Measurements from ENCODE around the gene TNRC6B. TPM values are rescaled to one million over a fixed set of nuclear protein-coding genes. Genes with fewer than 3 reads are reported as not detected.

Gene TNRC6B
- total RNA-seq, 1 donor from 2014 or later = 29.3 TPM

DNA sequence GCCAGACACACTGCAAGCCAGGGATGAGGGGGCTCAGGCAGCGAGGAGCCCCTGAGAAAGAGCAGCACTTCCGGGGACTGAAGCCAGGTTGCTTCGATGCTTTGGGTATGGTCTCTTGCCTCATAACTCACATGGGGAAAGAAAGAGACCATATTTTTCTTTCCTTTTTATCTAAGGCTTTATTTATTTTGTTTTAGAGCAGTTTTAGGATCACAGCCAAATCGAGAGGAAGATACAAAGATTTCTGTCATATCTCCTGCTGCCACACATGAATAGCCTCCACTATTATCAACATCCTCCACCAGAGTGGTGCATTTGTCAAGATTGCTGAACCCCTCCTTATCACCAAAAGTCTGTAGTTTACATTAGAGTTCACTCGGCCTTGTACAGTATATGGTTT is 144.3 kb downstream of the TNRC6B start:
- DNase-seq (ENCODE audit: low spot score in 2 of 2) (no peak), FAIRE-seq (no peak)

DNA sequence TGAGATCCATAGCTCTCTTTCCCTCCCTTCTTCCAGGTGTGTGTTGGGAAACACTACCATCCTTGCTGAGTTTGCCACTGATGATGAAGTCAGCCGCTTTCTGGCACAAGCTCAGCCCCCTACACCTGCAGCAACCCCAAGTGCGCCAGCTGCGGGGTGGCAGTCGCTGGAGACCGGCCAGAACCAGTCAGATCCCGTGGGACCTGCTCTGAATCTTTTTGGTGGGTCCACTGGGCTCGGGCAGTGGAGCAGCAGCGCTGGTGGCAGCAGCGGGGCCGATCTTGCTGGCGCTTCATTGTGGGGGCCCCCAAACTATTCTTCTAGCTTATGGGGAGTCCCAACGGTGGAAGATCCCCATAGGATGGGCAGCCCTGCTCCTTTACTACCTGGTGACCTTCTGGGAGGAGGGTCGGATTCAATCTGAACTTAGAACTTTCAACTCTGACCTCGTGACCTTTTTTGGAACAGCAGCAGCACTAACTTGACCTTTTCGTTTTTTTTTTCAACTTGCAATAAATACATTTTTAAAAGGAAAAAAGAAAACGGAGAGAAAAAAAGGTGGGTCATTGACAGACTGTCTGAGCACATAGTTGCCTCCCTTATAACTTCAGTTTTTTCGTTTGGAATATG is 145.2 kb downstream of the TNRC6B start:
- FAIRE-seq = no peak
- no peak for DNase-seq (ENCODE audit: low spot score in 2 of 2)

DNA sequence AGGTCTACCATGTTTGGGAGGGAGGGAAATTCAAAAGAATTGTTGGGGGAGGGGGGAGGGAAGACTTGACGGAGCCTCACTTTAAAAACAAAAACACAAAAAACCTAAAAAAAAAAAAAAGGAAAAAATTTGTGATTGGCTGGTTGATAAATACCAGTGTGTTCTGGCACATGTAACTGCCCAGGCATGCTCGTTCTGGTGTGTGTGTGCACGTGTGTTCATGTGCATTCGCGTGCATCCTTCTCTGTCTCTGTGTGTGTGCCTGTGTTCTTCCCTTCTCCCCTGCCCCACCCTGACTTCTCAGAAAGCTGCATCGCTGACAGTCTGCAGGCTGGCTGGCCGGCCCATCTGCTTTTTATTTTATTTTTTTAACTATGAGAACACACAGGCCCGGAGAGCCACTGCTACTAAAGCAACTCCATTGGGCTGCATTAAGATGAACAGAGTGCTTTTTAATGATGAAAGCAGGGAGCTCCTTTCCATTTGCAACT is 146.0 kb downstream of the TNRC6B start:
- DNase-seq (ENCODE audit: low spot score in 2 of 2) = no peak
- FAIRE-seq = no peak

DNA sequence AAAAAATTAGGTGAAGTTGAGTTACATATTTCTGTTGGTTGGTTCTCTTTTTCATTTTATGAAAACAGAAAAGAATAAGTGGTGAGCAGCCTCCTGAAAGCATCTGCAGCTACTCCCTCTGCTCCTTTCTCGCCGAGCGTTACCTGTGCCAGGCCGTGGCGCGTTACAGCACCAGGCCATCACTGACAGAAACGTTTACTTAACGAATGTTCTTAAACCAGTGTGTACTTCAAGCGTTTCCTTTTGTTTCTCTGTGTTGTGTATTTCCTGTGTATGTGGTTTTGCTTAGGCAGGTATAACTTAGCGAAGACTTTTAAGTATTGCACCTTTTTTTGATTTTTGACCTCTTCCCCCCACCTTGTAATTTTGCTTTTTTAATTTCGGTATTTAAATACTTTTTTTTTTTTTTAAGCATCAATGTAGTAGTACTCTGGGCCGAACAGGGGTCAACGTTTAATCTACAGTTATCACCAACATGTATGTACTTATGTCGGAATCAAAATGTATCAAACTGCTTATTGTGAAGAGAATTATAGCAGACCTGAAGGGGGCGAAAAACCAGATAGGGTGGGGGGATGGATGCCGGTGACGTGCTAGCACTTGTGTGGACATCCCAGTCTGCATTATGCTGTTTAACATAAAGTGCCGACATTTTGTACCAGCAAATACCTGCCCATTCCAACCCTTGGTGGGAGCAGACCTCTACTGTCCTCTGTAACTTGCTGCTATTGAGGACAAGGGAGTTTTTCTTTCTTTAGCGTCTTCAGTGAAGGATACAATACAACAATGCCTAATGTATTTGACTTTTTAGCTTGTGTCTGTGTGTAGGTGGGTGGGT is 147.0 kb downstream of the TNRC6B start:
- no peak for DNase-seq (ENCODE audit: low spot score in 2 of 2)

DNA sequence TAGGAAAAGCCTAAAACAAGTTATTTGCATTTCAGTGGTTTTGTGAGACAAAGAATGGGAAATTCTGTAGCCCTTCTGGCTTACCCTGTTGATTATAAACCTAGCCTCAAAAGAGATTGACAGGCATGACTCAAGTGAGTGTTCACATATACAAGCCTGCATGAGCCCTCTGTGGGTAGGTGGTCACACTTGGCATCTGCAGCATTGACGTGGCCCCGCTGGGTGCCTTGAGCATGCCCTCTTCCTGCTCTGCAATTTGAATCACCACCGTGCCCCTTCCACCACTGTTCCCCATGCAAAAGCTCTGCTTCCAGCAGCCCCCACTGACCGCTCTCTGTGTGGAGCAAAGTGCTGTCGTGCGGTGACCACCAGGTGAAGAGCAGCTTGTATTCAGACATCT is 147.6 kb downstream of the TNRC6B start:
- DNase-seq (ENCODE audit: low spot score in 2 of 2) (no peak), FAIRE-seq (no peak)

More for the DNA sequence above, 147.0 kb downstream of the TNRC6B start:
- no peak for FAIRE-seq

DNA sequence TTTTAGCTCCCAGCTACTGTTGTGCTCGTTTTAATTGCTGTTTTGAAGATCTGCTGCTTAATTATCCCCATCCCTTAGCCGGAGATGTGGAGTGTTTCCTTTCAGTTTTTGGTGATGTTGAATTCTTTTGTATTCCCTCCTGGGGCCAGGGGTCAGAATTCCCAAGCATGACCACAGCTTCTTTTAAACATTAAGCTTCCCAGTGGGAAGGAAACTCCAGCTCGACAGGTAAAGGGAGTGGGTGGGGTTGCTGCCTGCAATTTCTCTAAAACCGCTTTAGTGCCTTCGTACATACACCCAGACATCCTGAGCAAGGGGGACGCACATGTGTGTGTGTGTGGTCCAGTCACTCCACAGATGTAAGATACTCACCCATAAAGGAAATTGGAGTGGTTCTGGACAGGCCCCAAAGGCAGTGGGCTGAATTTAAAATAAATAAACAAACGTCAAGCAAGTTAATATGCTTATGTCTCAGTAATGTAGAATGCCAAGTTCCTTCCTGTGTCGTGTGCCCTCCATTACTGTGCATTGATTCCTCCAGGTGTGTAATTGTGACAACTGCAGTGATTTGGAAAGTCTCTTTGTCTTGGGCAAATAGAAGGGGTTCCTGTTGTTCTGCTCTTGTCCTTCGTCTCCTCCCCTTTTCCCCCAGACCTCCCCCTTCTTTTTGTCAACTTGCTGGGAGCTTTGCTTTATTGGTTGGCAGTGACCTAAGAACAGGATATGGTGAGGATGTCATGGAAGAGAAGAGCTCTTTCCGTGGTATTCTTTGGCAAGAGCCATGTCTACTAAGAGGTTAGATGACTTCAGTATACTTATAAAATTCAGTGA is 149.4 kb downstream of the TNRC6B start:
- DNase-seq (ENCODE audit: low spot score in 2 of 2) (no peak), FAIRE-seq (no peak)

DNA sequence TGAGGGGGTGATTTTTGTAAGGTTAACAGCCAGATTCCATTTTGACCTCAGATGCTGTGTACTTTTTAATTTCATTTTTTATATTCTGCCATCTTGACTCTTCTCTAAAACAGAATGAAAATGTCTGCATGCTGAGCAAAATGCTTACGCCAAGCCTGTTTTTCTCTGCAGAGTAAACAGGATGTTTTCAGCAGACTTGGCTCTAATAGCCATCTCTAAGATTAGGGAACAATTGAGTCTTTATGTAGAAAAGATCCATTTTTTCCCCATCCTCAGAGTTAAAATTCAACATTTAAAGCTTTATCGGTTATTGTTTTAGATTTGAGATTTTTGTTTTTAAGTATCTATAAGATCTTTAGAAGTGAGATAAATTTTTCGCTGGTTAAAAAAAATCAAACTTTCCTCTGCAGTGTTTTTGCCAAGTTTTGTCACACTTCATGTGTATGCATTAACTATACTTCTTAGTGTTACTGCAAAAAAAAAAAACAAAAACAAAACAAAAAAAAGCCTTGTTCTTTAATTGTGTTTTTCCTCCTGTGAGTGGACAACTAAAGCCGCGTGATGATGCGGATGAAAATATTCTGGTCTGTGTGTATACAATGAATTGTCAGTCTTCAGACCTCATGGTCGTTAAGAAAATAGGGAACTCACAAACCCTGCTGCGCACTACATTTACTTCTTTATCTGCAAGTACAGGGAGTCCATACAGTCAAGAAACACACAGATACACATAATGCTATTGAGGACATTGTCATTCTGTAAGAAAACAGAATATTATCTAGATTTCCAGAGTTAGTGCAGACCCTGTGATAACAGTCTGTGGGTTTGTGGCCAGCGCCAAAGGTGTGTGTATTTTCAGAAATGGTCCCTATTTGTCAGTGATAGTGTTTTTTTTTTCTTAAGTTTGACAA is 151.1 kb downstream of the TNRC6B start:
- FAIRE-seq (no peak), DNase-seq (ENCODE audit: low spot score in 2 of 2) (no peak)

DNA sequence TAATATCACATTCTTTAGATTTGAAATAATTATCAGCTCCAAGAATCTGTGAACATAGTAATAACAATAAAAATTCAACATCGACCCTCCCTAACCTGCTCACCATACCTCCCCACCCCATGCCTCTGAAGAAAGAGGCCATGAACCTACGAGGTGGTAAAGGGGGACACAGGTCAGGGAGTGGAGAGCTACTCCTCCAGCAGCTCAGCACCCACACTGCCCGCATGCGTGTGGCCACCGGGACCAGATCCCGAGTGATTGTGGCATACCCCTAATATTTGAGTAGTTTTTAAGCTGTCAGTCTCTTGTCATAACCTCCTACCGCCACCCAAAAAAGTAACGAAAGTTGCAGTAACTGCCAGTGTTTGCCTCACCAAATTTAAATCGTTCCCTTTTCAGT is 151.7 kb downstream of the TNRC6B start:
- DNase-seq (ENCODE audit: low spot score in 2 of 2) (no peak), FAIRE-seq (no peak)

DNA sequence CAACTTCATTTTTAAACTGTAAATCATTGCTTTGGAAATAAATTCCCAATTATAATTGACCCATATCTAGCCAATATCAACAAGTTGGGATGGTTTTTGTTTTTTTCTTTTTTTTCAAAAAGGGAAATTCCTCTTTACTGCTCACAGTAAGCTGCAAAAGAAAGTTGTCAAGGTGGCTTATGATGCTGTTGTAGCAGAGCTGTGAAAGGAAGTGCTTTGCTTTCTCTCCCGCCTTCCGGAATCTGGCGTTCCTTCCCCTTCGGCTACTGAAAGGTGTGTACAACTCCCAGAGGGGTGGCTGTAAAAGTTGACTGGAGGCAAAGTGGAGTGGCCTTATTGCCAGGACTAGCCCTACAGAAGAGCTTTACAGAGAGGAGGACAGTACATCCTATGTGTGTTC is 152.4 kb downstream of the TNRC6B start:
- DNase-seq (ENCODE audit: low spot score in 2 of 2) = no peak
- no peak for FAIRE-seq

DNA sequence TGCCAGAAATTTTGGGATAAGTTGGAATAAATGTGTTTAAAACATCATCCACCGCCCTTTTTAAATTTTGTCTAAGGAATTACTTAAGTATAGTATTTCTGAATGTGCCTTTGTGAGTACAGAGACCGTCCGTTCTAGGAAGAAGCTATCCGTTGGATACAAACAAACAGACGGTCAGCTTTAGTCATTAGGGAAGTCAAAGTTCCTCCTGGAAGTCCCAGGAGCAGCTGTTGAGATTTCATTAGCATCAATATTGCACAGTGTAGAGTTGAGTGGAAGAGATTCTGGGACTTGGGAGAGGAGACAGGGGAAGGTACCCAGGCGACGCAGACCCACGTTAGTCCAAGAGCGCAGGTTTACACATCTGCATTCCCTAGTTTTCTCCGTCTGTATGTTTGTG is 152.9 kb downstream of the TNRC6B start:
- FAIRE-seq = no peak
- no peak for DNase-seq (ENCODE audit: low spot score in 2 of 2)

DNA sequence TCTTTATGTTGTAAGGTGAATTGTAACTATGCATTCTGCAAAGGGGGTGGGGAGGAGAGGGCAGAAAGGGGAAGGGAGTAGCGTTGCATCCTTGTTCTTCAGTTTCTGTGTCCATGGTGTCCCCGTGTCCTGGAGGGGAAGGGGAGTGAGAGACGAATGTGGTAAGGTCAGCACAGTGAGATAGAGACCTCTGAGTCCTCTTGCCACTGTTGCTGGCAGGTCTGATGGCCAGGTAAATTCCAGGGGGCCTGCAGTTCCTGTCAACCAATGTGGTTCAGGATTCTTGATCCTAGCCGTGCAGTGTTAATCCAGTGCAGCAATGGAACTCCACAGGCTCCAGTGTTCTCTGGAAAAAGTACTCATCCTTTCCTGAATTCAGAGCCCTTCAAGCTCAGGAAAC is 154.0 kb downstream of the TNRC6B start:
- no peak for DNase-seq (ENCODE audit: low spot score in 2 of 2)
- FAIRE-seq = no peak

DNA sequence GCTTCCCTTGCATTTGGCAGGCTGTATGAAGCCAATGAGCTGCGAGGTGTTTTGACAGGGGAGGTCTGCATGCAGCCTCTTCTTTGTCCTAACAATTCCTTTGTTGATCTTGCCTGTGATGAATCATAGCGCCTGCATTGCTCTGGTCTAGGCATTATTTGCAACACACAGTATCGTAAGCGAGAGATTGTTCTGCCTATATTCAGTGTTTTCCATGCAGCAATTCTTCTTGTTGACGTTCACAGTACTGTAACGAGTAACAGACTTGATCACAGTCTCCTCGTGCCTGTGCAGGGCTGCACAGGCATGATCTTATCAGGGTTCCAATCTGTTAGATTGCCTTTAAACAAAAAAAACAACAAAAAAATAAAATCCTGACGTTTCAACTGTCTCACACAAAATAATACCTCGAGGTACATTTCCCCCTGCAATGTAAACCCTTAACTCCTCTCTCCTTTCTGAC is 154.6 kb downstream of the TNRC6B start:
- FAIRE-seq (no peak), DNase-seq (ENCODE audit: low spot score in 2 of 2) (no peak)

DNA sequence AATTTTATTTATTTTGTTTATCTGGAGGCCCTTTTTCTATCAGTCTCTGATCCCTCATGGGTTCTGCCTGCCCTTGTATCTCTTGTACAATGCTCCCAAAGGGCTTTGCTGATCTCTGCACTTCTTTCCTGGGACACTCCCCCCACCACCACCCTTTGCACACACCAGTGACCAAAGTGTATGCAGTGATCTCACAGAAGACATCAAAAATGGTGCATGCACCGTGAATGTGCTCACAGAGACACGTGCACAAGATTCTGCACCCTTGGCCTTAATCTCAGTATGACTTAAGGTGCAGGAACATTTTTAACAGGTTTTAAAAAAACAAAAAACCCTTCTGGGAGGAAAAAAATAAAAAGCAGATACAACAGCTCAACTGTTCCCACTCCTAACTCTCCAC is 156.3 kb downstream of the TNRC6B start:
- FAIRE-seq = no peak

DNA sequence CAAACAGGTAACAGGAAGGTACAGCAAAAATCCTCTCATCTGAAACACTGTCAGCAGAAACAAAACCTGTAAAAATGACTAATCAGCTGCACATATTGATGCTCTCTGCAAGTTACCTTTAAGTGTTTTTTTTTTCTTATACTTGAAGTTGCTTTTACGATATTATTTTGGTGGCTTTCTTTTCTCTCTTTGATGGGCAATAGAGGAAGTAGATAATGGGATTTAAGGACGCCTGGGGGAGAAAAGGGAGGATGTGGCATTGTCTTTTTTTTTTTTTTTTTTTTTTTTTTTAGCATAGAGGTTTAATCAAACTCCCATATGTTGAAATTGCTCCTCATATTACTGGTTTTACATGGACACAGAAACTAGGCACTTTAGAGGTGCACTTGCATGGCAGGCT is 157.2 kb downstream of the TNRC6B start:
- FAIRE-seq (no peak), DNase-seq (ENCODE audit: low spot score in 2 of 2) (no peak)

More for the DNA sequence above, 156.3 kb downstream of the TNRC6B start:
- no peak for DNase-seq (ENCODE audit: low spot score in 2 of 2)

DNA sequence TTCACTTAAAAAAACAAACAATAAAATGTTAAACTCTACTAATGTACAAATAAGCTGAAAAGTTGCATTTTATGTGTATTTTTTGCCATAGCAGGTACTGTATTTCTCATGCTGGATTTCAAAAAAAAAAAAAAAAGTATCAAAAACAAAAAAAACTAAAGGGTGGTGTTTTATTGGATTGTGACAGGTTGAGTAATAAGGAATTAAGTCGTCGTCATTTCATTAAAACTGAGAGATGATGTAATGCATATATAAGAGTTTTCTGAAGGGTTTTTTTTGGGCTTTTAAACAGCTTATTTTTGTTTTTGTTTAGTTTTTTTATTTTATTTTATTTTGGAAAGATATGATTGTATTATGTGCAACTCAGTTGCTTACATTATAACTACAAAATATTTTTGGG is 157.6 kb downstream of the TNRC6B start:
- DNase-seq (ENCODE audit: low spot score in 2 of 2) = no peak
- no peak for FAIRE-seq

DNA sequence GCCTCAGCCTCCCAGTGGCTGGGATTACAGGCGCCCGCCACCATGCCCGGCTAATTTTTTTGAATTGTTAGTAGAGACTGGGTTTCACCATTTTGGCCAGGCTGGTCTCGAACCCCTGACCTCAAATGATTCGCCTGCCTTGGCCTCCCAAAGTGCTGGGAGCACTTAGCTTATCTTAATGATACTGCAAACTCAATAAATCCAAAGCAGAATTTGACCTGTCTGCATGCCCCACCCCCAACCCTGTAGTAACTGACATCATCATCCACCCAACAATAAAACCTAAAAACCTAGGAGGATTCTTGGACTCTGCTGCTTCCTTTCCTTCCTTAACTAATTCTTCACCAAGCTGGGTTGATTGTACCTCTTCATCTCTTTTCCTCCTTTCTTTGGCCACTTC is 162.3 kb downstream of the TNRC6B start:
- FAIRE-seq (no peak), DNase-seq (ENCODE audit: low spot score in 2 of 2) (no peak)

DNA sequence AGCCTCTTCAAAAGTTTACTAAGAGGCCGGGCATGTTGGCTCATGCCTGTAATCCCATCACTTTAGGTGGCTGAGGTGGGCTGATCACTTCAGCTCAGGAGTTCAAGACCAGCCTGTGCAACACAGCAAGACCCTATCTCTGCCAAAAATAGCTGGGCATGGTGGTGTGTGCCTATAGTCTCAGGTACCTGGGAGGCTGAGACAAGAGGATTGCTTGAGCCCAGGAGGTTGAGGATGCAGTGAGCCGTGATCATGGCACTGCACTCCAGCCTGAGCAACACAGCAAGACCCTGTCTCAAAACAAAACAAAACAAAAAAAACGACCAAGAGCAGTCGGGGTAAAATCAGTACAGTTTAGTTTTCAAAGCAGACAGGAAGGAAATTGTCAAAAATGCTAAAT is 163.9 kb downstream of the TNRC6B start:
- FAIRE-seq = no peak
- no peak for DNase-seq (ENCODE audit: low spot score in 2 of 2)

DNA sequence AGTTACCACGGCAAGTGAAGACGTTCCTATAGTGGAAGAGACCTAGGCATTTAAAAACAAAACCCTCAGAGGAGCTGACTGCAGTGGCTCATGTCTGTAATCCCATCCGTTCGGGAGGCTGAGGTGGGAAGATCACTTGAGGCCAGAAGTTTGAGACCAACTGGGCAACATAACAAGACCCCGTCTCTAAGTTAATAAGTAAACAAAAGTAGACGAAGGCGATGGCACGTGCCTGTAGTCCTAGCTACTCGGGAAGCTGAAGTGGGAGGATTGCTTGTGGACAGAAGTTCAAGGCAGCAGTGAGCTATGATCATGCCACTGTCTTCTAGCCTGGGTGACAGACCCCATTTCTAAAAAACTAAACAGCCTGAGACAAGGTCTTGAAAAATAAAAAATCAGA is 164.8 kb downstream of the TNRC6B start:
- FAIRE-seq (no peak), DNase-seq (ENCODE audit: low spot score in 2 of 2) (no peak)

DNA sequence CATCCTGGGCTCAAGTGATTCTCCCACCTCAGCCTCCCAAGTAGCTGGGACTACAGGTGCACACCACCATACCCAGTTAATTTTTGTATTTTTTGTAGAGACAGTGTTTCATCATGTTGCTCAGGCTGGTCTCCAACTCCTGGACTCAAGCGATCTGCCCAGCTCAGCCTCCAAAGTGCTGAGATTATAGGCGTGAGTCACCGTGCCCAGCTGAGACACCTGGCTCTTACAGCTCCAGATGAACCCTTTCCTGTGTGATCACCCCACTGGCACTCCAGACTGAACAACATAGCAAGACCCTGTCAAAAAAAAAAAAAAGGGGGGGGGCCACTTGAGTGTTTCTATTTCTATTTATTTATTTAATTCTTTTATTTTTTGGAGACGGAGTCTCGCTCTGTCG is 167.5 kb downstream of the TNRC6B start:
- no peak for FAIRE-seq
- DNase-seq (ENCODE audit: low spot score in 2 of 2) = no peak

DNA sequence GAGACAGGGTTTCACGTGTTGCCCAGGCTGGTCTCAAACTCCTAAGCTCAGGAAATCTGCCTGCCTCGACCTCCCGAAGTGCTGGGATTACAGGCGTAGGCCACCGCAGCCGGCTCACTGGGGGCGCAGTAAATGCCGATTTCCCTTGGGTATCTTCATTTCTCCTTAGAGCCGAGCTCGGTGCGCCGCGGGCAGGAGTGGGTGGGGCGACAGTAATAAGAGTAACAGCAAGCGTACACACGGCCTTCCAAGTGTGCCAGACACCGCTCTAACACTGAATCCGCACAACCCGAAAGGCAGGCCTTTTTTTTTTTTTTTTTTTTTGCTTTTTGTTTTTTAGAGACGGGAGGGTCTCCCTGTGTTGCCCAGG is 168.1 kb downstream of the TNRC6B start:
- DNase-seq (ENCODE audit: low spot score in 2 of 2) (no peak), FAIRE-seq (no peak)
